GM19193 (cell line): Measurements from ENCODE around the gene PIAS2.

ENCODE experiments used
- POLR2A ChIP-seq: IDR thresholded peaks from 4 replicates; pipeline ENCODE4 v1.6.1; 2011; ENCODE audit not compliant: insufficient read depth, insufficient read length; ENCODE audit errors: extremely low read depth

The PIAS2 gene, protein sequence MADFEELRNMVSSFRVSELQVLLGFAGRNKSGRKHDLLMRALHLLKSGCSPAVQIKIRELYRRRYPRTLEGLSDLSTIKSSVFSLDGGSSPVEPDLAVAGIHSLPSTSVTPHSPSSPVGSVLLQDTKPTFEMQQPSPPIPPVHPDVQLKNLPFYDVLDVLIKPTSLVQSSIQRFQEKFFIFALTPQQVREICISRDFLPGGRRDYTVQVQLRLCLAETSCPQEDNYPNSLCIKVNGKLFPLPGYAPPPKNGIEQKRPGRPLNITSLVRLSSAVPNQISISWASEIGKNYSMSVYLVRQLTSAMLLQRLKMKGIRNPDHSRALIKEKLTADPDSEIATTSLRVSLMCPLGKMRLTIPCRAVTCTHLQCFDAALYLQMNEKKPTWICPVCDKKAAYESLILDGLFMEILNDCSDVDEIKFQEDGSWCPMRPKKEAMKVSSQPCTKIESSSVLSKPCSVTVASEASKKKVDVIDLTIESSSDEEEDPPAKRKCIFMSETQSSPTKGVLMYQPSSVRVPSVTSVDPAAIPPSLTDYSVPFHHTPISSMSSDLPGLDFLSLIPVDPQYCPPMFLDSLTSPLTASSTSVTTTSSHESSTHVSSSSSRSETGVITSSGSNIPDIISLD

DNA sequence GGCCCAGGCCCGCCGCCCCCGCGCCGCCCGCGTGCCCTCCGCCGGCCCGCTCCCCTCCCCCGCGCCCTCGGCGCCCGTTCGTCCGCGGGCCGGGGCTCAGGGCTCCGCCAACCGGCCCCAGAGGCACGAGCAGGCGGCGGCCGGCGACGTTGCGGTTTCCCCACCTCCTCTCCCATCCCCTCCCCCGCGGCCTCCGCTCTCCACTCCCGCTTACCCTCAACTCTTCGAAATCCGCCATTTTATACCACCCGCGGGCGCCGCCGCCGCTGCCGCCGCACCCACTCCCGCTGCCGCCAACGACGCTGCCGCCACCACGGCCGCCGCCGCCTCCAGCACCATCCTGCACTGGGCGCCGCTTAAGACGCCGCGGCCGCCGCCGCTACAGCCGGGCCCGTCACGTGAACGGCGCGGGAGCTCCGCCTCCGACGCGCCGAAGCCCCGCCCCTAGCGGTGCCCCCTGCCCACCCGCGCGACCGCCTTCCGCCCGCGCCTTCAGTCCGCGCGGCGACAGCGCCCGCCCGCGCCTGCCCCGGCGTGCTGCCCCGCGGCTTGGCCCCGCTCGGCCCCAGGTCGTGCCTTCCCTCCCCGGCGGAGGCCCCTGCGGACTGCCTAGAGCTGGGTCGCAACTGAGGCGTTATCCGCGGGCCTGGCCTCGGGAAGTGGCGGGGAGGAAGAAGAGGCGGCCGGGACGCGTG, at the start of gene PIAS2, which contains the start of gene KATNAL2:
TSS of gene PIAS2 (minus strand) at position 400 of the 695 bp plus-strand sequence. CDS start at position 238, 162 bp downstream.
TSS of gene KATNAL2 (plus strand) at position 495 of the 695 bp plus-strand sequence. CDS start 29,271 bp downstream, outside the sequence.
- peak; percentile 96 for TF ChIP-seq POLR2A

DNA sequence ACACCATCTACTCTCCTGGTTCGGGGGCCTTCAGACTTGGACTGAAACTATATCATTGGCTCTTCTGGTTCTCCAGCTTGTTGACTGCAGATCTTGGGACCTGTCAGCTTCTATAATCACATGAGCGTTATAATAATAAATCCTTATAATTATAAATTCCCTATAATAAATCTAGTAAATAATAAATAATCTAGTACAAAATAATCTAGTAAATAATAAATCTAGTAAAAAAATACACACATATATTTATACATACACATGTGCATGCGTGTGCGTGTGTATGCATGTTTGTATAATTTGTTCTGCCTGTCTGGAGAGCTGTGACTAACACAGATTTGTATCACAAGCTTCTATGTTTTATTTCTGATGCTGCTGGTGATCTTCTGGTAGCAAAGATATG, 40.9 kb upstream of the PIAS2 start:
- no peak for TF ChIP-seq POLR2A

DNA sequence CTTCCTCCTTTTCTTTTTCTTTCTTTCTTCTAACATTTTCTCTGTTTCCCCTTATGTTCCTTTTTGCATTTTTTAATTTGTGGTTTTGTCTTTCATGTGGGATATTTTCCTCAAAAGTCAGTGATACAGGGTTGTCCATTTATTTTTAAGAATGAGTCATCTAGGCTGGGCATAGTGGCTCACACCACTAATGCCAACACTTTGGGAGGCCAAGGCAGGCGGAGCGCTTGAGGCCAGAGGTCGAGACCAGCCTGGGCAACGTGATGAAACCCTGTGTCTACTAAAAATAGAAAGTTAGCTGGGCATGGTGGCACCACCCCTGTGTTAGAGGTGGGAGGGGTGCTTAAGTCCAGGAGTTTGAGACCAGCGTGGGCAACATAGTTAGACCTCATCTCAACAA, 35.9 kb upstream of the PIAS2 start:
- no peak for TF ChIP-seq POLR2A

DNA sequence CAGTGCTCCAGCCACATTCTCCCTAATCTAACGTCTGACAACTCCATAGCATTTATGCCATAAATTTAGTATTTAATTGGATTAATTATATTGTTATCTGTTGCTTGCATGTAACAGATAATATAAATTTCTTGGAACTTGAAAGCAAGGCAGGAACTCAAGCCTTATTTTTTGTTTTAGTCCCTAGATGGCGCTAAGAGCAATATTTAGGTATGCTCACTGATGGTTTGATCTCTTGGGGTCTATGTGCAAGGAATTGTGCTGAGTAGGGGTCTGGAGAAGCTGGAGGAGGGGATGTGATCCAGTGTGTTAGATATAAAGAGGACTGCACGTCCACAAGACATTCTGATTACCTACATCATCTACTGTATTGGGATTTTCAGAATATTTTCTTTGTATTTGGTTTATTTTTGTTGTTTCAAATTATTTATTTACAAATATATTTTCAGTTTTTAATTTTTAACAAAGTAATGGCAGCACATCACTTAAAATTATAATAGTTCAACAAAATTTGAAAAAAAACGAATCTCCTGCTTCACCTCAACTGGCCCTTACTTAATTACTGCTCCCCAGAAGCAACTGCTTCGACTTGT, 32.9 kb upstream of the PIAS2 start:
- no peak for TF ChIP-seq POLR2A

DNA sequence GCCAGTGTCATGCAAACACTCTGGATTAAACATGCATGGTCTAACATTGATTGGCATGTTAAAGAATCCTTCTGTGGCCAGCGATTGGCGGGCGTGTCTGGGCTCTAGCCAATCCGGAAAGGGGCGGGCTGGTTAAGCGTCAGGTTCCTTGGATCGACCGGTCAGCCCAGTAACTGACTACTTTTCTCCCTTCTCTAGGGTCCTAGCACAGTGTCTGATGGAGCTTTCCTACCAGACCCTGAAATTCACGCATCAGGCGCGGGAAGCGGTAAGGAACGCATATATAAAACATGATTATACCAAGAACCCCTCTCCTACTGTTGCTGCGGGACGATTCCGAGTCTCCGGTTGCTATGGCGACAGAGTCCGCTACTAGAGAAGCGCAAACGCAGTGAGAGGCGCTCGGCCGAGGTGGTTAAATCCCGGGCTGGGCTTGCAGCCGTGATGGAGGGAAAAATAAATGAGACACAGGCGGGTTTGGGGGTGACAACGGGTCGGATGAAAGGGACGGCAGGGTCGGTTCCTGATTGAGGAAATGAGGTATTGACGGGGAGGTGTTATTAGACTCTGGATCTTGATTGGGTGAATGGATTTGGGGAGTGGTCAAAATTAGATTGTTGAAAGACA, 29.5 kb upstream of the PIAS2 start:
- no peak for TF ChIP-seq POLR2A

DNA sequence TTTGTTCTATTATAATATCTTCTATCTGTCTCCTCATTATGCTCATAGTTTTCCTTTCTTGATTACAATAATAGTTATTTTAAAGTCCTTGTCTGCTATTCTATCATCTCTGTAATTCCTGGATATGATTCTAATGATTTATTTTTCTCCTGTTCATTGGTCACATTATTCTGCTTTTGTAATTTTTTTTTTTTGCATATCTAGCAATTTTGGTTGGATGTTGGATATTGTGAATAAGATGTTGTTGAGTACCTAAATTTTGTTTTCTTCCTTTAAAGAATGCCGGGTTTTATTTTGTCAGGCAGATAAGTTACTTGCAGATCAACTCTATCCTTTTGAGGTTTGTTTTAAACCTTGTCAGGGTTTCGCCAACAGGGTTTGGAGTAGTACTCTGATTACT, 25.3 kb upstream of the PIAS2 start:
- TF ChIP-seq POLR2A = no peak

DNA sequence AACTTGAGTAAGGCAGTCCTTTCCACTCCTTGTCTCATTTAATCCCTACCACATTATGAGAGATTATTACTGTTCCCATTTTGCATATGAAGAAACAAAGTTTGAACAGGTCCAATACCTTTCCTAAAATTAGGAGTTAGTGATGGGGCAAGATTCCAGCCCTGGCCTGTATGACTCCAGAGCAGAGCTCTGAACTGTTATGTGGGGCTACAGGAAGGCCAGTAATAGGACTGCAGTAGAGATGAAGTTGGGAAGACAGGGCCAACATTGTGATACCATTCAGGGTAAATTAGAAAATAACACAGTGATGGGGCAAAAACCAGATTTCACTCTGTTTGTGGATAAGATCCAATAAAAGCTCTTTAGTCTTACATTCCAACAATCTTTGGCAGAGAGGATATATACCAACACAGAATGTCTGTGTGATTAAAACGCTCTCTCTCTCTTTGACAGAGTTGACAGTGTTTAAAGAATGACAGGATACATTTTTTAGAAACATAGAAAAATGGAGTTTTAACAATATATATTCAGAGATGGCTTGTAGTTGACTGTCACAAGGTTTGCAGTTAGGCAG, 22.8 kb upstream of the PIAS2 start:
- TF ChIP-seq POLR2A = no peak

DNA sequence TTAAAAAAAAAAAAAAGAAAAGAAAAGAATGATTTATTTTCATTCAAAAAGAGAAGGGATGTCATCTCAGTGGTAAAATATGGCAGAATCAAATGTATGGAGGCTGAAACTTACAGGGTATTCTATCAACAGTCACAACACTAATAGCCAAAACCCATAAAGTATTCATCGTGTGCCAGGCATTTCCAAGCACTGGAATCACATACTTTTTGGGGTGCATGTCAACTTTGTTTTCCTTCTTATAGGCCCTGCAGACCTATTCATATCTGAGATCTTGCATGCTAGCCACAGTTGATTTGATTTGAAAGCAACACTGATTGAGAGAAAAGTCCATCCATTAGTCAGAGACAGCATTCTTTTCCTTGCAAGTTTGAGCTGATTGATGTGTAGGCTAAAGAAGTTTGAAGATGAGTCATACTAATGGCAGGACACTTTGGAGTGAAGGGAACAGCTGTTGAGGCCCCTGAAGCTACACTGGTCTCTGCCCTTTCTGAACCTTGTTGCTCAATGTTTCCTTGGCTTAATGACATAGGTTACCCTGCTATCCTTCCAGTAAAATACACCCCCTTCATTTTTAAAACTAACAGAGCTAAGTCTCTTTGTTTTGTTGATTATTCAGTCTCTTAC, 22.1 kb upstream of the PIAS2 start:
- TF ChIP-seq POLR2A = no peak

DNA sequence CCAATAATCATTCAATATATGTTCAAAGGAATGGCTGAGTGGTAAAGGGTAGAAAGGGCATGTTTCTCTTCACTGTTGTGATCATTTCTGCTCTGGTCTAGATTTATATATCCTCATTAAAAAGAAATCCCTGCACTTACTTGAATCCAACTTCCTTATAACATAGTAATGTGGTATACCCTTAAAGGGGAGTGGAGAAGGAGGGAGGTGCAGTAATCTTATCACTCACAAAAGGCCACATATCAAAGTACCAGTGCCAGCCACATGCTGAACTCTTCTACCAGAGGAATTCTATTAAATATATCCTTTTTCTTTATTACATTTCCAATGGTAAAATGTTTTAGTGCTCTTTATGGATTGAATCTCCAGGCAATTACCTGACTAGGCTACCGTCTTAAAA, 3.3 kb upstream of the PIAS2 start:
- TF ChIP-seq POLR2A = no peak

DNA sequence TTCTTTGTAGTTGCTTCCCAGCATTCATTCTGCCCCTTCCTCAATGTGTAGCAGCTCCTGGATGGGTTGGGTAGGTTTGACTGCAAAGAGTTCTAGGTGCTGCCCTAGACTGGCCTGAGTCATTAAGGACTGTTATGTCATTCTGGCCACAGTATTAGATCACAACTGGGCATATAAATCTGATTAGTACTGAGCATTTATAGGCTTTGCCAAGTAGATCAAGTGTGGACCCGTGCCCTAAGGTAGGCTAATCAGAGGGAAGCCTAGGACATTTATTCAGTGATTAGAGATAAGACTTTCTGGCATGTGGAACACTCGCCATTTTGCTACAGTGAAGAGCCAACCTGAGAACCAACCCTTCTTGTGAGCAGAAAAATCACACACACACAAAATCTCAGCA, 2.8 kb upstream of the PIAS2 start:
- TF ChIP-seq POLR2A = no peak

DNA sequence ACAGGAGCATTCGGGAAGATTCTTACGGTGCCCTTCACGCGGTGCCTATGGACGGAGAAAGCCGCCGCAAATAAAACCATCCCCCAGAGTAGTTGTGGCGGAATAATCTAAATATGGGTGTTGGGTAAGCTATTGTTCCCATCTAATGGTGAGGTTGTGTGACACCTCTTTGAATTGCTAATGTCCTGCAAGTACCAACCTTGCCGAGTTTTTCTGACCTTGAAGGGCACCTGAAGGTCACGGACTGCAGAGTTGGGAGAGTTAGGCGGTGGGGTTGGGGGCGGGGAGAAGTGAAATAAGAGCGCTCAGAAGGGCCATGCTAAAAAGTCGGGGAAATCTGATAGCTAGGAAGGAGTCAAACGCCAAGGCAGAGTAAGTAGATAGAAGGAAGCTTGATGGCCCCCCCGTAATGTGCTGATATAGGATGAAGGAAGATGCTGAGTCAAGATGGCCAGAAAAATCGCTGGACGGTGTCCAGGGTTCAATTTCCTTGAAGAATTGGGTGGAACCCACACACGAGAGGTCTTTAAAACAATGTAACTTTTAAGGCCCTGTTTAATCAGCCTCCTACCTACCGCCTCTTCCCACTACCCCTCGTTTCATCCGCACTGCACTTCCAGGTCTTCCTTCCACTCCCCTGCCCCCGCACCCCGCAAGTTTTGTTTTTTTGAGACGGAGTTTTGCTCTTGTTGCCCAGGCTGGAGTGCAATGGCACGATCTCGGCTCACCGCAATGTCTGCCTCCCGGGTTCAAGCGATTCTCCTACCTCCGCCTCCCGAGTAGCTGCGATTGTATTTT, 695 bp upstream of the PIAS2 start:
- no peak for TF ChIP-seq POLR2A

DNA sequence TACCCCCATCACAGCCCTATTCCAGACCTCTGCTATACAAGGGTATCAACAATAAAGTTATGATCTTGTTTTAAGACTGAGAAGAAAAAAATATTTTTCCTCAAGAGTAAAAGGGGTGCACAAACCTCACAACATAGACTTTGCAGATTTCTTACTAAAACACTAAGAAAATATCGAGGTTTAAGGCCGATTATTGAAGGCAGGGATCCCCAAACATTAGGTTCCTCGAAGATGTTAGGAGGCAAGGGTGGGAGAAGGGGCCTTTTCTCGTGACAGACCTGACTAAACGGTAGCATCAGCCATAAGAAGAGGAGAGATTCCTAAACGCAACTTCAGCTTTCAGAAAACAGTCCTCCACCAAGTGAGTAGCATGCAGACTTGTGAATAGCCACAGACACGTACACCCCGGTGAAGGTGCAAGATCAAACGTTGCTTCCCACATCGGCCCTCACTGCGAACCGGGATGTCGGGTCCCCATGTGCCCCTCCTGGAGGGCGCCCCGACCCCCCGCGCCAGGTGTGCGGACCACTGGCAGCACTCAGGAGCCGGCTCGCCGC, 678 bp downstream of the PIAS2 start:
- no peak for TF ChIP-seq POLR2A
